Activated effector memory CD4-positive, alpha-beta T cell treated with anti-CD3 and anti-CD28 coated beads, Interleukin-2, amount 50 U/mL, for 16 hours (primary cell): ENCODE results near the gene MED26.

Experiments
- DNase-seq: peaks from one replicate; pipeline ENCODE4 v3.0.0-alpha.2; 2020

Gene MED26

DNA sequence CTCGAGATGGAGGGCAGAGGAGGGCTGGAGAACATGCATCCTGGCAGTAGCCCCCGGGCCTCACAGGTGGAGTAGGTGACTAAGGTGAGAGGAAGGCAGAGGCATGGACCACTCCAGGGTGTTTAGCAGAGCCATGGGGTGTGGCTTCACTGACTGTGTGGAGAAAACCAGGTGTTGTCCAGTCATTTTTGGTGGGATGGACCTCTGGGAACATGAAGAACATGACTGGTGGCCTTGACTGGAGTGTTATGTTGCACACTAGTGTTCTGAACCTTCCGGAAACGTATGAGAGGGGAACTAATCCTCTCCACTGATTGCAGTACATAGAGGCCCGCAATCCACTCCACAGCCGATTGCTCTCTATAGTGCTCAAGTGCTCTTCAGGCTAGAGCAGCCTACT lies 16.9 kb downstream of the MED26 start:
- no peak for DNase-seq

DNA sequence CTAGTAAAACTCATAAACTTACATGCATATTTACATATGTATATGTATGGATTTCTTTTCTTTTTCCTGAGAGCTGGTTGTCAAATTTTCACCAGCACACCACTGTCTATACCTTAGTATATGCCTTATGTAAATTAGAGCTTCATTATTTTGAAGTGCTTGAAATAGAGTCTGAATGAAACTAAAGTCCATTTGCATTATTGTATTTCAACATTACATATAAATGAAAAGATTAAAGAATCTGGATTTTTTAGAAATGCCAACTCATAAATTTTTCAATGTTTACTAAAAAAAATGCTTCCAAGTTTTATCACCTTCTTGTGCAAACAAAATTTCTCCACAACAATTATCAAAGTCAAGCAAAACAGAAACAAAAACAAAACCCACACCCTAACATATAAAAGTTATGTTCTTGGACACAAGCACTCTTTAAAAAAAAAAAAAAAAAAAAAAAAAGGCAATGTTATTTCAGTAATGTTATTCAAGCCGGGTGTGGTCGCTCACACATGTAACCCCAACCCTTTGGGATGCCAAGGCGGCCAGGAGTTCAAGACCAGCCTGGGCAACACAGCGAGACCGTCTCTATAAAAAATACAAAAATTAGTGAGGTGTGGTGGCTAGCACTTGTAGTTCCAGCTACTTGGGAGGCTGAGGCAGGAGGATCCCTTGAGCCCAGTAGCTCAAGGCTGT lies 18.3 kb downstream of the MED26 start:
- DNase-seq = no peak

DNA sequence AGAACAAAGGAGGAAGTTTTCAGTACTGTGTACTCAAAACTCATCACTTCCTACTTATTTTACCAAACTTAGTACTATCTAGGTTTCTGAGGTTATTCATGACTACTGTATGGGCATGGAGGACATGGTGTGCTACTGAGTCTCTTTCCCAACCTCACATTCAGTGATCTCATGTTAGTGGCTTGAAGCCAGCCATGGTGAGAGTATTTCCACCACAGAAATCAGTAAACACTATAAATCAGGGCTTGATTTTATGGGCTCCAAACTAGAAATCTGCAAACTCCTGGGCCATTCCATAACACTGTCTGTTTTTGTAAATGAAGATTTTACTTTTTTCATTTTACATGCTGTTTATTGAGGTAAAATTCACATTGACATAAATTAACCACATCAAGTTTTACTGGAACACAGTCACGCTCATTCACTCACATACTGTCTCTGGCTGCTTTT lies 19.7 kb downstream of the MED26 start:
- no peak for DNase-seq

DNA sequence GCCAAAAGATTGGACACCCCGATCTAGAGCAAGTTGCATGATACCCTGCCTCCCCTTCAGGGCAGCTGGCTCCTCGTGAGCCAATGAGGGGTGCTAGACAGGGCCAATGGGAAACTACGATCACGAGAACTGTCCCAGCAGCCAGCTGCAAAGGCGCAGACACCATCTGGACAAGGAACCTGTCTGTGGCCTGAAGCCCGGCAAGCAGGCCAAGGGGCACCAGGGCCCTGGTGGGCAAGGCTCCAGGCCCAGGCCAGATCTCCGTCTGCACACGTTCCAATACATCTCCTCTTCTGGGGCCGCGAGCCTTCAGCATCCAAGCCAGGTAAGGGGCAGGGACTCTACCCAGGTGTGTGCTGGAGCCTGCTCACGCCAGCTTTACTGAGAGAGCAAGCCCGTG lies 20.2 kb downstream of the MED26 start:
- DNase-seq = no peak

DNA sequence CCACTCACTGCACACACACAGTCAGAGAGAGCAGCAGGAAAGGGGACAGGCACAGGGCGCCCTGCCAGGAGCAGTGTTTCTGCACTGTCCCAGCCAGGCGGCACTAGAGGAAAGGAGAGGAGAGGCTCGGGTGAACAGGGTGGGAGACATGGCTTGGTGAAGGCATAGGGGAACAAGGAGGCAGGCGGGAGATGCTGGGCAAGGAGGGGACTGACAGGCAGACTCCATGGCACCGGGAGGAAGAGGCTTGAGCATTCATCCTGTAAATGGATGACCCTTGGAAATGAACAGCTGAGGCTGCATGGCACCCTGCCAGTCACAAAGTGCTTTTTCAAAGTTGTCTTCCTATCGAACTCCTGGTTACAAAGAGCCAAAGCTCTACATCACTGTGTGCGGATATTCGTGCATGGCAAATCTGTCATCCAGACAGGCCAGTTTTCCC lies 22.4 kb downstream of the MED26 start:
- DNase-seq = no peak

DNA sequence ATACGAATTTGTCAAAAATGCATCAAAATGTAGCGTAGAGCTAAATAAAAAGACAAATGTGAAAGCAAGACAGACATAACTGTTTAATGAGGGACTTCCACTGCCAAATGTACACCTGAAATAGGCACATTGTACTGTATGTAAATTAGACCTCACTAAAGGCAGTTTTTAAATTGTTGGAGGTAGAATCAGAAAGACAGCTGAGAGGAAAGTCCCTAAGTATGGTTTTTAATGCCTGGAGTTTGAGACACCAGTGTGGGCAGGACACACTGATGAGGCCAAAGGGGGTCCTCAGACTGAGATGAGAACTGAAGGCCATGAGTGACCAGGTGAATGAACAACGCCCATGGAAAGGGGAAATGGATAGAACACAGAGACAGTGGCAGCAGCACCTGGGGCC lies 22.9 kb downstream of the MED26 start:
- DNase-seq = no peak

DNA sequence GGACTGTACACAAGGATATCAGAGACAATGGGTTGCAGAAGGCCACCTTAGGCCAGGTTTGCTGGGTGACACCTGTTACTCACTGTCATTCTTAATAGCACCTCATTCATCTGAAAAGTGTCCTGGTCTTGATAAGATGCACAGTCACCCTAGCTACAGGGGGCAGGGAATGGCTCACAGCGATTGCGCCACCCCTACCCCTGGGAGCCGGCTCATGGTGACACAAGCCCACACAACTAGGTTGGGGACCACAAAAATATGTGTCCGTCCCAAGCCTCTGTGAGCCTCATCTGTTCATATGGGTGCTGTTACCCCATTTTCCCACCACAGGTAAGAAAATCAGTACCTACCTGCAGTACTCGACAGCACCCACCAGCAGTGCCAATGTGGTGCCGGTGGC lies 23.4 kb downstream of the MED26 start:
- no peak for DNase-seq

DNA sequence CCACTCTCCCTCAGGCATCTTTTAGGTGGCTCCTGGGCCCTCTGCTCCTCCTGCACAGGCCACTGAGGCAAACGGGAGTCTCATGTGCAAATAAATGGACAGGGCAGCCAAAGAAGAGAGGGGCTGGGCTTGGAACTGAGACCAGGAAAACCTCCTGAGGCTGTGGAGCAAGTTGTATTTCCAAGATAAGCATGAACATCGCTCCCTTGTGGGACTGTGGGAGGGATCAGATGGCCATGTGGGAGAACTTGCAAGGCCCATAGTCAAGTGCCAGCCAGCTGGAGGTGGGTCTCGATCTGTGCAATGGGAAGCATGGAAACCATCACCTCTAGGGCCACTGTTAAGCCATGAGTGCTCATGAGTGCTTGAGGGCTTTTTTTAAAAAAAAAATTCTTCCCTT lies 24.9 kb downstream of the MED26 start:
- no peak for DNase-seq

DNA sequence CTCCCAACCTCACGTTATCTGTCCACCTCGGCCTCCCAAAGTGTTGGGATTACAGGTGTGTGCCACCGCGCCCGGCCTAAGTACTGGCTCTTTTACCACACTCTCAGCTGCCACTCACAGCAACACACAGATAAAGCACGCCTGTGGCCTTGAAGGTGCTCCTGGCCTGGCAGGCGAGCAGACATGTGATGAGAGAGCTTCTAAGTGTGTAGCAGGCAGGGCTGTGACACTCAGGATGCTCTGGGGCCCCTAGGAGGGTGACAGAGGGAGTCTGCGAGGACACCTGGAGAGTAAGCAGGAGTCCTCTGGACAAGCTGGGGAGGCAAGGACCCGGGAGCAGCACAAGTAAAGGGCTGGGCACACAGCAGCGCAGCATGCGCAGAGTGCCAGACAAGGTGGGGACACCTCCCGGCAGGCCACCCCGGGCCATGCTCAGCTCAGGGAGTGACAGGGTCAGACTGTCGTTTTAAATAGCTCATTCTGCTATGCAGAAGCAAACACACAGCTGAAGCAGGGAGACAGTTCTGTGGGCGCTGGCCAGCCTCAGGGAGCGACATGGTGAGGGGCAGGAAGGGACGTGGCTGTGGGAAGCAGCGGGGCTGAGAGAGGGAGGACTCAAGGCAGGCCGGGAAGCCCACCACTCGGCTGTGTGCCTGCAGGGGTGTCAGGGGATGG lies 26.5 kb downstream of the MED26 start:
- no peak for DNase-seq

DNA sequence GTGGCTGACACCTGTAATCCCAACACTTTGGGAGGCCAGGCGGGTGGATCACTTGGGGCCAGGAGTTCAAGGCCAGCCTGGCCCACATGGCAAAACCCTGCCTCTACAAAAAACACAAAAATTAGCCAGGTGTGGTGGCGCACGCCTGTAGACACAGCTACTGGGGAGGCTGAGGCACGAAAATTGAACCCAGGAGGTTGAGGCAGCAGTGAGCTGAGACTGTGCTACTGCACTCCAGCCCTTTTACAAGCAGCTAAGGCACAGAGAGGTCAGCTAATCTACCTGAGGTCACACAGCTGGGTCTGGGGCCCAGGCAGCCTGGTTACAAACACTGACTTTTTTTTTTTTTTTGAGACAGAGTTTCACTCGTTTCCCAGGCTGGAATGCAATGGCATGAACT lies 27.2 kb downstream of the MED26 start:
- DNase-seq = no peak

DNA sequence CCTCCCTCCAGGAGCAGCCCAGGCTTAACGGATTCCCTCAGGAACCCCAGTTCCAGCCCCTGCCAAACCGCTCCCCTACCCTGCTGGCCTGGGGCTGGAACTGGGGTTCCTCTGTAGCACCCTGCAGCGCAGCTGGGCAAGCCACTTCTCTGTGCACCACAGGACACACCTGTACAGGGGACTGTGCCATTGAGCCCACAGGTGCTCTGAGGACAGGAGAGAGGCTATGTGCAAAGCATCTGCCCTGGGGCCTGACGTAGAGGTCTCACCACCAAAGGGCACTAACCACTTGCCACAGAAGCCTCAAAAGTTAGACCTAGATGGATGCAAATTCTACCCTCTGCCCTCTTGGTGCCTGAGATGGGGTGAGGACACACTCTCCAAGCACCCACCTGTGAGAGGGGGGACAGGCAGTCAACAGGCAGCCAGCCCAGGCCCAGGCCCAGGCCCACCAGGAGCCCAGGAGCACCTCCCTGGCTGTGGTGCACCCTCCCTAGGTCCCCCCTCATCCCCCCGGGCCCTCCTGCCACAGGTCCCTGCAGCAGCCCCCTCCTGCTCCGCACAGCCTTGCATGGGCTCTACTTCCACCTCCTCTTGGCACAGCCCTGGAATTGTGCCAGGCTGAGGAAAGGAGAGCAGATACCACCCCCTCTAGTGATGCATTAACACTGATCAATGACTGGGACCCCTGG lies 28.2 kb downstream of the MED26 start:
- no peak for DNase-seq

DNA sequence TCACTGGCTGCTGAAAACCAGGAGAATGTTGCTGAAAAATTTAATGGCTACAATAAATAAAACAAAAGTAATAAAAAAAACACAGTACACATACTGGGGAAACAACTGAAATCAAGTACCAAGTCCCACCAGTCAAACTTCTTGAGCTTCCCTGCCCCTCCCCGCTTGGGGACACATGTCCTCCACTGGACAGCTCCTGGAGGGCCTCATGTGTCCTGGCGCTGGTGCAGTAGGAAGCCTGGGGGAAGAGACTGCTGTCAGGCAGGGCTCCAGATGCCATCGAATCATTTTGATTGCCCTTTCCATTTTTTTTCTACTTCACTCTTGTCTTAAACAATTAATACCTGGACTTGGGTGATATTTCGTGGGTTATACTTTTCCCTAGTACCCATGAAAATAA lies 29.2 kb downstream of the MED26 start:
- DNase-seq = no peak

DNA sequence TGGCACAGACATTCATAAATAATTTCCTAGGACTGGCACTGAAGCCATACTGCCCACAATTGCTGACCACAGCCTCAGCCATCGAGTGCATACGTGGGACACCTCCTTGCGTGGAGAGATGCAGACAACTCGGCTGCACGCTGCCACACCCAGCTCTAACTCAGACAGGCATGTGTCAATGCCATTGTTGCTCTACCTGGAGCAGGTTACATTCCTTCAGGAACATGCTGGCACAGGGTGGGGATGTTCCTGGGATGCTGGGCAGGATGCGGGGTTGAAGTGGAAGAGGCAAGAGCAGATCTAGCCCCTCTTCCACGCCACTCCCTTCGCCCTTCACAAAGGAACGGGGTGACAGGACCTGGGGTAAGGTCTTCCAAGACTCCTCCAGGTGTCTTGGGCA lies 31.6 kb downstream of the MED26 start:
- no peak for DNase-seq

DNA sequence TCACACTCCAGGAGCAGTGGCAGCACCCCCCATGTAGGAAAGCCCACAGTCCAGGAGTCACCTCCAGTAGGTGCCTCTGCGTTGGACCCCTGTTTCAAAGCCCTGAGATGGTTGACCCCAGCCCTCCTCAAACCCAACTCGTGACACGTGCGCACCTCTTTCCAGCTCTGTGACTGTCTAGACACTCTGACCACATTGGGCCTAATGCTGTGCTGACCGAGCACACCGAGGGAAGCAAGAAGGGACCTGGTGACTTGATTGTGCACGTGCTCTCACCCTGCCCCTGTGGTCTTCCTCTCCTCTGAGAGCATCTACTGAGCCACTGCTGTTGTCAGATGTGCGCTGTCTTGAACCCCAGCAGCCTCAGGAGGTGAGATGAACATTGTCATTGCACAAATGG lies 32.9 kb downstream of the MED26 start:
- DNase-seq = no peak

DNA sequence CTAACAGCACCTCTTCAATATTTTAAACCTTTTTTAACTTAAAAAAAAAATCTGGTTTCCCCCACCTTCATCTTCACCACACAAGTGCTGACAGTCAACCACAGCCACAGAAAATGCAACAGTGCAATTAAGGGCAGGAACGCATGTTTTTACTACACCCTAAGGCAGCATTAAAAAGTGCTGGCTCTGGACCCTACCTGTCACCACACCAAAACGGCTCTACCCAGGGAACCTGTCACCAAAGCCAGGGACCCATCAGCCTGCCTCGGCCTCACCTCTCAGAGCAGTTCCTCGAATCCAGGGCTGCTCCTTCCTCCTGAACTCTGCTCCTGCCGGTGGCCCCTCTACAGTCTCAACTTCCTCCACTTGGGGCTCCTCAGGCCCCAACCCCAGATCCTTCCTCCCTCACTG lies 33.3 kb downstream of the MED26 start:
- peak; percentile 69 for DNase-seq

DNA sequence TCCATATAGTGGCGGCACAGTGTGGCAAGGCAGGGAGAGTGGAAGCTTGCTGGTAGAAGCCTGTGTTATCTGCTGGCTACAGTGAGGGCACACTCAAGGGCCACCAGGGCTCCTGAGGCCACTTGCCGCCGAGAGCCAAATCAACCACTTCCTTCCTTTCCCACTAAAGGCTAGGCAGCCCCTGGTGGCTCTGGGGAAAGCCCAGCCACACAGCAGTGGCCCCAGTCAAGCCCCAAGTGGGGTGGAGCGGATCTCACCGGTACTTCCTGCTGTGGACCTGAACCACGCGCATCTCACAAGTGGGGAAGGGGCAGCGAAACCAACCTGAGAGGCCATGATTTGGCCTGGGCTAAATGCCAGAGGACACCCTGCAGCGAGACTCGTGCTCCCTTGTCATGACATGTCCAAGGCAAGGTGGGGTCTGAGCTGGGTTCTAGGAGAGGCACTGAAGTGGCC lies 33.8 kb downstream of the MED26 start:
- DNase-seq = peak; percentile 79

DNA sequence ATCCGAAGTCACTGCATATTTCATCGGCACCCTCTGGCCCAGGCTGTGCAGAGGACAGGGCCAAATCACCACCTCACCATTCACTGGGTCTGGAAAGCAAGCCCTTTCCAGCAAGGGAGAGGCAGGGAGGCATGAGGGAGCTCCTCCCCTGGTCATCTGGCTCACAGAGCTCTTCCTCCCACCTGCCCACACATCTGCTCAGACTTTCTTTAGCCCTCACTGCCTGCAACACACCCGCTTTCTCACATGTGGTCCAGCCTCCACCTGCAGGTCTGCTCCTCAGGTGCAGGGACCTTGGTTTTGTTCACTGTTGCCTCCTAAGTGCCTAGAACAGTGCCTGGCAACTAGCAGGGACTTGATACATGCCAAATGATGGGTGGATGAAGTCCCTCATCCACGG lies 34.8 kb downstream of the MED26 start:
- DNase-seq = no peak

DNA sequence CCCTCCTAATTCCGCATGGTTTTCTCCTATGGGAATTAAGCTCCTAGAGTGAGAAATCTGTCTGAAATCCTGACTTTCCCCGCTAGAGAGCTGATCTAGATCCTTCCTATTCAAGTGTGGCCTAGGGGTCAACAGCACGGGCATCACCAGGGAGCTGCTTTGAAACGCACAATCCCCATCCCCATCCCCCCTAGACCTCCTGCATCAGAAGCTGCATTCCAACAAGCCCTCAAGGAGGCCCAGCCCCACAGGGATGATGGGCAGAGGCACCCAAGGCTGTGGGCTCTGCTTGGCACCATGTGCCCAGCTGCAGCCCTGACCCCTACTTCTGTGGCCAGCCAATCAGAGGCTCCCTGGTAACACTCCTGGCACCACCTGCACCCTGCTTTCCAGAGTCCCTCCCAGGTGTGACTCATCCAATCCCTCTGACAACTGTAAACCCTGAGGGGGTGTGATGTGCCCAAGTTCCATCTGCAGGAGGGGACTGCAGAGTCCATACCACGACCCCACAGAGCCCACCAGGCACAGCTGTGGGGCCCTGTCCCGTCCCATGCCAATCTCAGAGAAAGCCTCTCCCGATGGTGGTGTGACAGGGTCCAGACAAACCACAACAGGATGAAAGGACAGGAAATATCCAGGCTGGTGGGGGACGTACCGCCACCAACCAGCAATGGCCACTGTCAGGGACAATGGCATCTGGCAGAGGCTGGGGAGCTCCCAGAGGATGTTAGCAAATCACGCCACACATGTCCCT lies 36.0 kb downstream of the MED26 start:
- no peak for DNase-seq

DNA sequence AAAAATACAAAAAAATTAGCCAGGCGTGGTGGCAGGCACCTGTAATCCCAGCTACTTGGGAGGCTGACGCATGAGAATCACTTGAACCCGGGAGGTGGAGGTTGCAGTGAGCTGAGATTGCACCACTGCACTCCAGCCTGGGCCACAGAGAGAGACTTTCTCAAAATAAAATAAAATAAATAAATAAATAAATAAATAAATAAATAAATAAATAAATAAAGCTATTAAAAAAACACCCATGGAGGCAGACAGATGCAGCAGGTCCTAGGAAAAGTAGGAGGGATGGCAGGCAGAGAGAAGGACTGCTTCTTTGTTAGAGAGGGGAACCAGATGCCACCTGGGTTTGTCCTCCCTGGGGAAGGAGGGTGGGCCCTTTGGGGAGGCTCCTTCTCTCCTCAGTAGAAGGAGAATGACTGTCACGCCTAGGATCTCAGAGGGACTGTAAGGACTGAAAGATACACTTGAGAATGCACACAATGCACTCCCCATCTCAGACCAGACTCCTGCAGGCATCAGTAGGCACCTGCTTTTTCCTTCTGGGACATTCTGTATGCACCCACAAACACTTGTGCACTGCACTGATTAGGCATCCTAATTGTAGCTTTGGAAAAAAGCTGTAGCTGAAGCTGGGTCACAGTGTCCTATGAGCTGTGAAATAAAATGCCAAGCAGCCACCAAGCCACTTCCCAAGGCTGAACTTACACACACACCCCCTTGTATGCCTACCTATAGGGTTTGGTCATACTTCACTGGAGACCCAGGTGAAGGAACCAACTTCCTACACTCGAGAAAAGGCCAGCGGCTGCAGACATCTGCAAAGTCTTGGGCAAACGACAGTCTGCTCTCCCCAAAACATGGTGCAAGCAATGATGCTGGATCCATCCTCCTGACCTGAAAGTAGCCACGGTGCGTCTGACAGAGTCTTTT lies 36.9 kb downstream of the MED26 start:
- no peak for DNase-seq

DNA sequence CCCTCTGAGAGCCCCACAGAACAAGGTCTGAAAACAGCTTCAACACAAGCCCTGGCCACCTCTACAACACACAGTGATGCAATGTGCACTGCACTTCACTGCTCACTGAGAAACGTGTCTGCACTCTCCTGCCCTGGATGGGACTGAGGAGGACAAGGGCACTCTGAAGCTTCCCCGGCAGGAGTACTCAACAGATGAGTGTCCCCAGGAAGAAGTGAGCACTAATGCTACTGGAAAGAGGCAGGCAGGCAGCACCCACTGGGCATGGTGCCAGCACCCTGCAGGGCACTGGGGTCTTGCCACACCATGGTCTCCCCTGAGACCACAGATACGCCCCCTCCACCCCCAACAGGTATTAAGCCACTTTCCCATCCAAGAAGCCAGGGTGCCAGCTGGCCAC lies 38.1 kb downstream of the MED26 start:
- DNase-seq = no peak

DNA sequence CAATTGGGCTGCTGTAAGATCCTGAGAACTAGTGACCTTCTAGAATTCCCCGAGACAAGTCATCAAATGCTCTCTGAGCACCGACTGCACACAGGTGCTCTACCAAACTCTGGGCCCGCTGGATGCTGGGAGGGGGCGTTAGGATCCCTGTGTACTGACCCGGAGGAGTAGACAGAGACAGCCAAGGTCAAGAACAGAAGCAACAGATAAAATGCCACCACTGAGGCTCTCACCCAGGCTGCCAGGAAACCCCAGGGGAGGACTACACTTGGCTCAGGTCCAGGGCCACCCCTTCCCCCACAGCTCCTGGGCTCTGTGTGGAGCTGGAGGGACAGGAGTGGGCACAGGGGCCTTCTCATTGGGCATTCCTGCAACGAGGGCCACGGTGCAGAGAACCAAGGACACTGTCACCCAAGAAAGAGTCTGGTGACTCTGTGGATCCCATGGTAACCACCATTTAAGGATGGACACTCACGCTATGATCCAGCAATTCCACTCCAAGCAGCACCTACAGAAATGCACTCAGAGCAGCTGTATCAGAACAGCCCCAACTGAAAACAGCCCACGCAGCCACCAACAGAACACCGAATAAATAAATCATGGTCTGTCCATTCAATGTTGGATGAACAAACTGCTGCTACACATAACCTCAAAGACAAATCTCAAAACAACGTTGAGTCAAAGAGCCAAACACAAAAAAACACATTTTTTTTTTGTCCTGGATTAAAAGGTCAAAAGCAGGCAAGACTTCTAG lies 39.0 kb downstream of the MED26 start:
- DNase-seq = no peak
